HG03354 (cell line): ENCODE data around the gene PCDHGA5.
A peak's percentile ranks its signal among the peaks of the same experiment; 100 is the strongest.
"Not testable (repeated sequence)": the region's sequence is repeated elsewhere in the genome, so short reads cannot be mapped to it uniquely, and the experiment has no call there.

Experiments used
- ATAC-seq: cut with Tn5 transposase; IDR thresholded peaks from one replicate; pipeline ENCODE4 v1.9.1; 2021; ENCODE audit warnings: mild to moderate bottlenecking; ENCODE audit not compliant: unreplicated experiment, poor library complexity, severe bottlenecking

The PCDHGA5 gene

DNA sequence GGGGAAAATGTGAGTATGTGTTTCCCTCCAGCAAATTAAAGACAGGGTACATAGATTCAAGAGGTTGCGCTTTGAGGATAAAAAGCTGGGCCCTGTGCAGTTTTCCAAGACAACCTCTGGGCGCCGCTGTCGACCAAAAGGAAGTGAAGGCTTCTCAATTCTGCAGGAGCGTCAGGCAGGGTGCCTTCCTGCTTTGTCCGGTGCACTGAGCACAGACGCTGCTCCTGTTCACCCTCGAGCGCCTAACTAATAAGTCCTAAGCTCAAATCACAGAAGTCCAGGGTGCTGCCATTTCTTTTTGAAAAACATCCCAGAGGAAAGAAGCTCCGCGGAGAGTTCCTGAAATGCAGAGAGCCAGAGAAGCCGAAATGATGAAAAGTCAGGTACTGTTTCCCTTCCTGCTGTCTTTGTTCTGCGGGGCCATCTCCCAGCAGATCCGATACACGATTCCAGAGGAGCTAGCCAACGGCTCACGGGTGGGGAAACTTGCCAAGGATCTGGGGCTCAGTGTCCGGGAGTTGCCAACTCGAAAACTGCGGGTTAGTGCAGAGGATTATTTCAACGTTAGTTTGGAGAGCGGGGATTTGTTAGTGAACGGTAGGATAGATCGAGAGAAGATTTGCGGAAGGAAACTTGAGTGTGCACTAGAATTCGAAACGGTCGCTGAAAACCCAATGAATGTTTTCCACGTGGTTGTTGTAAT is 13.9 kb upstream of the PCDHGA5 start, which contains the start of gene PCDHGB1:
TSS of gene PCDHGB1 (plus strand) at position 183 of the 703 bp plus-strand sequence. CDS start at position 345, 162 bp downstream.
- ATAC-seq = no peak

DNA sequence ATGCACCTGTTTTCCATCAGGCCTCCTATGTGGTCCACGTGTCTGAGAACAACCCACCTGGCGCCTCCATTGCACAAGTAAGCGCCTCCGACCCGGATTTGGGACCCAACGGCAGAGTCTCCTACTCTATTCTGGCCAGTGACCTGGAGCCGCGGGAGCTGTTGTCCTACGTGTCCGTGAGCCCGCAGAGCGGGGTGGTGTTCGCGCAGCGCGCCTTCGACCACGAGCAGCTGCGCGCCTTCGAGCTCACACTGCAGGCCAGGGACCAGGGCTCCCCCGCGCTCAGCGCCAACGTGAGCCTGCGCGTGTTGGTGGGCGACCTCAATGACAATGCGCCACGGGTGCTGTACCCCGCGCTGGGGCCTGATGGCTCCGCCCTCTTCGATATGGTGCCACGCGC is 12.4 kb upstream of the PCDHGA5 start:
- ATAC-seq = no peak

DNA sequence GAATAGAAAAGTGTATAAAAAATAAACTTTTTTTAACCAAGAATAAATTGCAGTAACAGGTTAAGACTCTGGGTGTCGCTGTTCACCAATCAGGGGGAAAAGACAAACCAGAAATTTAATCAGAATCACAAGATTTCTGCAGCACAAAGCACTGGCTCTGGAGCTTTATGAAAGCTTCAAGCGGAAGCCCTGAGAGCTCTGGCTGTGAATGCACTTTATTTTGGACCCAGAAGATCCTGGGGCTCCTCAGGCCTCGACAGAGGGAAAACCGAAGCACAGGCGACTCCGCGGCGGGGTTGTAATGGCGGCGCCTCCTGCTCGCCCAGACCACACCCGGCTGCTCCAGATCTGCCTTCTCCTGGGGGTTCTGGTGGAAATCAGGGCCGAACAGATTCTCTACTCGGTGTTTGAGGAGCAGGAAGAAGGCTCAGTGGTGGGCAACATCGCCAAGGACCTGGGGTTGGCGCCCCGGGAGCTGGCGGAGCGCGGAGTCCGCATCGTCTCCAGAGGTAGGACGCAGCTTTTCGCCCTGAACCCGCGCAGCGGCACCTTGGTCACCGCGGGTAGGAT is 9.0 kb upstream of the PCDHGA5 start, which contains the start of gene PCDHGA4:
TSS of gene PCDHGA4 (plus strand) at position 122 of the 570 bp plus-strand sequence. CDS start at position 209, 87 bp downstream.
- ATAC-seq = no peak

DNA sequence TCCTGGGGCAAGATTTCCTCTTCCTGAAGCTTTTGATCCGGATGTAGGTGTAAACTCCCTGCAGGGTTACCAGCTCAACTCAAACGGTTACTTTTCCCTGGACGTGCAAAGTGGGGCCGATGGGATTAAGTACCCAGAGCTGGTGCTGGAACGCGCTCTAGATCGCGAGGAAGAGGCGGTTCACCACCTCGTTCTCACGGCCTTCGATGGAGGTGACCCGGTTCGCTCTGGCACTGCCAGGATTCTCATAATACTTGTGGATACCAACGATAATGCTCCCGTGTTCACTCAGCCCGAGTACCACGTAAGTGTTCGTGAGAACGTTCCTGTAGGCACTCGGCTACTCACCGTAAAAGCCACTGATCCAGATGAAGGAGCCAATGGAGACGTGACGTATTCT is 8.3 kb upstream of the PCDHGA5 start:
- ATAC-seq = no peak

DNA sequence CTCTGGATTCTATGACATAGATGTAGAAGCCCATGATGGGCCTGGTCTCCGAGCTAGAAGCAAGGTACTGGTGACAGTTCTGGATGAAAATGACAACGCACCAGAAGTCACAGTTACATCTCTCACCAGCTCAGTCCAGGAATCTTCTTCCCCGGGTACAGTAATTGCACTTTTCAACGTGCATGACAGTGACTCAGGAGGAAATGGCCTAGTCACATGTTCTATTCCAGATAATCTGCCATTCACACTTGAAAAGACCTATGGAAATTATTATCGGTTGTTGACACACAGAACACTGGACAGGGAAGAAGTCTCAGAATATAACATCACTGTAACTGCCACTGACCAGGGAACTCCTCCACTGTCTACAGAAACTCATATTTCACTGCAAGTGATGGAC is 7.8 kb upstream of the PCDHGA5 start:
- ATAC-seq = no peak

DNA sequence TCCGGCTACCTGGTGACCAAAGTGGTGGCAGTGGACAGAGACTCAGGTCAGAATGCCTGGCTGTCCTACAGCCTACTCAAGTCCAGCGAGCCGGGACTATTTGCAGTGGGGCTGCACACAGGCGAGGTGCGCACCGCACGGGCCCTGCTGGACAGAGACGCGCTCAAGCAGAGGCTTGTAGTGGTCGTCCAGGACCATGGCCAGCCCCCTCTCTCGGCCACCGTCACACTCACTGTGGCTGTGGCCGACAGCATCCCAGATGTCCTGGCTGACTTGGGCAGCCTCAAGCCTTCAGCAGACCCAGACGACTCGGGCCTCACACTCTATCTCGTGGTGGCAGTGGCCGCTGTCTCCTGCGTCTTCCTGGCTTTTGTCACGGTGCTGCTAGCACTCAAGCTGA is 7.0 kb upstream of the PCDHGA5 start:
- no peak for ATAC-seq

DNA sequence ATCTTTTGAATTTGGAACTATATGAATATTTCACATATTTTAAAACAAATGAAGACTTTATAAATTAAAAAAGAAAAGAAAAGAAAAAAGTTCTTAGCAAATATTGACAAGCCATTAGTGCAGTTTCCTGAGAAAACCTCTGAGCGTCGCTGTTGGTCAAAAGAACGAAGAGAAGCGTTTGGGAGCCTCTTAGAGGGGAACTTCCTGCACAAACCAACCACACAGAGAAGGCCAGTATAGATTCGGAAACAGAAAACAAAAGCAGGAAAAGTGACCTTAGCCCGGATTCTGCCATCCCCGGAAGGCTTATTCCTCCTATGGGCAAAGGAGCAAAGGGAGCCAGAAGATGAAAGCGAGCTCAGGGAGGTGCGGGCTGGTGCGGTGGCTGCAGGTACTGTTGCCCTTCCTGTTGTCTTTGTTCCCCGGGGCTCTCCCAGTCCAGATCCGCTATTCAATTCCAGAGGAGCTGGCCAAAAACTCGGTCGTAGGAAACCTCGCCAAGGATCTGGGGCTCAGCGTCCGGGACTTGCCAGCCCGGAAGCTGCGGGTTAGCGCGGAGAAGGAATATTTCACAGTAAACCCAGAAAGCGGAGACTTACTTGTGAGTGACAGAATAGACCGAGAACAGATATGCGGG is 4.1 kb upstream of the PCDHGA5 start, which contains the start of gene PCDHGB2:
TSS of gene PCDHGB2 (plus strand) at position 205 of the 637 bp plus-strand sequence. CDS start at position 347, 142 bp downstream.
- ATAC-seq = peak; percentile 65

DNA sequence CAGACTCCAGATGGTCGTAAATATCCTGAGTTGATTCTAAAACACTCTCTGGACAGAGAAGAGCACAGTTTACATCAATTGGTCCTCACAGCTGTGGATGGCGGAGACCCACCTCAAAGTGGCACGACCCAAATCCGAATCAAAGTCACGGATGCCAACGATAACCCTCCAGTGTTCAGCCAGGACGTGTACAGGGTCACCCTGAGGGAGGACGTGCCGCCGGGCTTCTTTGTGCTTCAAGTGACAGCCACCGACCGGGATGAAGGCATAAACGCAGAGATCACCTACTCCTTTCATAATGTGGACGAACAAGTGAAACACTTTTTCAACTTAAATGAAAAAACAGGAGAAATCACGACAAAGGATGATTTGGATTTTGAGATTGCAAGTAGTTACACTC is 3.3 kb upstream of the PCDHGA5 start:
- no peak for ATAC-seq

DNA sequence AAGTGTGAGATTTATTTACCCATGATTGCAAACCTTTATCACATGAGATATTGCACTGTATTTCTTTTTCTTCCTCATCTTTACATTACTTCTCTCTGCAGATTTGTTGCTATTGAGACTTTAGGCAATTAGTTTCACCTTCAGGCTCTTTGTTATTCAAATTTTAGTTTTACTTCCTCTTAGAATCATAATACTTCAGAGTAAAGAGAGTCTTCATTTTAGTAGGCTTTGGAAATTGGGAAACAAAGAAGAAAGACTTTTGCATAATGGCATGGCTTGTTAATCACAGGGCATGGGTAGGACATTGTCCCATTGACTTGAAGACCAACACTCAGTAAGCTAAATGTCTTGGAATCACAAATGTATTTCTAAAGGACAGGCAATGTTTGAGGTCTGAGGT is 1.2 kb upstream of the PCDHGA5 start:
- no peak for ATAC-seq

DNA sequence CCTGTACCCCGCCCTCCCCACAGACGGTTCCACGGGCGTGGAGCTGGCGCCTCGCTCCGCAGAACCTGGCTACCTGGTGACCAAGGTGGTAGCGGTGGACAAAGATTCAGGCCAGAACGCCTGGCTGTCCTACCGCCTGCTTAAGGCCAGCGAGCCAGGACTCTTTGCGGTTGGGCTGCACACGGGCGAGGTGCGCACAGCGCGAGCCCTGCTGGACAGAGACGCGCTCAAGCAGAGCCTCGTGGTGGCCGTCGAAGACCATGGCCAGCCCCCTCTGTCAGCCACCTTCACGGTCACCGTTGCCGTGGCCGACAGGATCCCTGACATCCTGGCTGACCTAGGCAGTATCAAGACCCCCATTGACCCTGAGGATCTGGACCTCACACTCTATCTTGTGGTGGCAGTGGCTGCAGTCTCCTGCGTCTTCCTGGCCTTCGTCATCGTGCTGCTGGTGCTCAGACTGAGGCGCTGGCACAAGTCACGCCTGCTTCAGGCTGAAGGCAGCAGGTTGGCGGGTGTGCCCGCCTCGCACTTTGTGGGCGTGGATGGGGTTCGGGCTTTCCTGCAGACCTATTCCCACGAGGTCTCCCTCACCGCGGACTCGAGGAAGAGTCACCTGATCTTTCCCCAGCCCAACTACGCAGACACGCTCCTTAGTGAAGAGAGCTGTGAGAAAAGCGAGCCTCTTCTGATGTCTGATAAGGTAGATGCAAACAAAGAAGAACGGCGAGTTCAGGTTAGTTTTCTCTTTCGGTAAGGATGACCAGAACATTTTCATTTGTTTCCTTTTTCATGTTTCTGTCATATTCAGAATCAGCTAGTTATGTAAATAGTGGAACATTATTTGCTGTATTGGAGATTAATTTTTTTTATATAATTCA is 2.3 kb downstream of the PCDHGA5 start:
- no peak for ATAC-seq

DNA sequence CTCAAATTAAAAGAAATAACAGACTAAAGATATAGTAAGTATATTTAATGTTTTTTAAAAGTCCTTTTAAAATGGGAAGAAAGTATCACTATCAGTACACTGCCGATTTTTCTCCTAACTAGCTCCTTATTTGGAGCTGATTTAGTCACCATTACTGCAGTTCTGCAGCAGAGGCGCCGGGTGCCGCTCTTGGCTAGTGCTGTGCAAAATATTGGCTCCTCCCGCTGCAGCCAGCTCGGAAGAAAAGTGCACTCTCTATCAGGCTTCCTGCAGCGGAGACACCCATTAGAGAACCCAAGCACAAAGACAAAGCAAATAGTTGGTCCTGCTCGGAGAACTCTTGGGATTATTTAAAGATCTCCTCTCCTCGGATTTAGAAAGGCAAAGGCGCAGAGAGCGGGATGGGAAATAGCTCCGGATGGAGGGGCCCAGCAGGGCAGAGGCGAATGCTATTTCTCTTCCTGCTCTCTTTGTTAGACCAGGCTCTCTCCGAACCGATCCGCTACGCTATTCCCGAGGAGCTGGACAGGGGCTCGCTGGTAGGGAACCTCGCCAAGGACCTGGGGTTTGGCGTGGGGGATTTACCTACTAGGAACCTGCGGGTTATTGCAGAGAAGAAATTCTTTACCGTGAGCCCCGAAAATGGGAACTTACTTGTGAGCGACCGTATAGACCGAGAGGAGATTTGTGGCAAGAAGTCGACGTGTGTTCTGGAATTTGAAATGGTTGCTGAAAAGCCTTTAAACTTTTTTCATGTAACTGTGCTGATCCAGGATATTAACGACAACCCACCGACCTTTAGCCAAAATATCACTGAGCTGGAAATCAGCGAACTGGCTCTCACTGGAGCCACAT is 6.3 kb downstream of the PCDHGA5 start, which contains the start of gene PCDHGB3:
TSS of gene PCDHGB3 (plus strand) at position 249 of the 855 bp plus-strand sequence. CDS start at position 402, 153 bp downstream.
- peak; percentile 69 for ATAC-seq

DNA sequence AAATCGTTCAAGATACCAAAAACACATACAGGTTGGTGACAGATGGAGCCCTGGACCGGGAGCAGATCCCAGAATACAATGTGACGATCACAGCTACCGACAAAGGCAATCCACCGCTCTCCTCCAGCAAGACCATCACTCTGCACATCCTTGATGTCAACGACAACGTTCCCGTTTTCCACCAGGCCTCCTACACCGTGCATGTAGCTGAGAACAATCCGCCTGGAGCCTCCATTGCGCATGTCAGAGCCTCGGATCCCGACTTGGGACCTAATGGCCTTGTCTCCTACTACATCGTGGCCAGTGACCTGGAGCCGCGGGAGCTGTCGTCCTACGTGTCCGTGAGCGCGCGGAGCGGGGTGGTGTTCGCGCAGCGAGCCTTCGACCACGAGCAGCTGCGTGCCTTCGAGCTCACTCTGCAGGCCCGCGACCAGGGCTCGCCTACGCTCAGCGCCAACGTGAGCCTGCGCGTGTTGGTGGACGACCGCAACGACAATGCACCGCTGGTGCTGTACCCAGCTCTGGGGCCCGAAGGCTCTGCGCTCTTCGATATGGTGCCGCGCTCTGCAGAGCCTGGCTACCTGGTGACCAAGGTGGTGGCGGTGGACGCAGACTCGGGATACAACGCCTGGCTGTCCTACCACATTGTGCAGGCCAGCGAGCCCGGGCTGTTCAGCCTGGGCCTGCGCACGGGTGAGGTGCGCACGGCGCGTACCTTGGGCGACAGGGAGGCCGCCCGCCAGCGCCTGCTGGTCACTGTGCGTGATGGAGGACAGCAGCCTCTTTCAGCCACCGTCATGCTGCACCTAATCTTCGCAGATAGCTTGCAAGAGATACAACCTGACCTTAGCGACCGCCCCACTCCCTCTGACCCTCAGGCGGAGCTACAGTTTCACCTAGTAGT is 7.9 kb downstream of the PCDHGA5 start:
- no peak for ATAC-seq

DNA sequence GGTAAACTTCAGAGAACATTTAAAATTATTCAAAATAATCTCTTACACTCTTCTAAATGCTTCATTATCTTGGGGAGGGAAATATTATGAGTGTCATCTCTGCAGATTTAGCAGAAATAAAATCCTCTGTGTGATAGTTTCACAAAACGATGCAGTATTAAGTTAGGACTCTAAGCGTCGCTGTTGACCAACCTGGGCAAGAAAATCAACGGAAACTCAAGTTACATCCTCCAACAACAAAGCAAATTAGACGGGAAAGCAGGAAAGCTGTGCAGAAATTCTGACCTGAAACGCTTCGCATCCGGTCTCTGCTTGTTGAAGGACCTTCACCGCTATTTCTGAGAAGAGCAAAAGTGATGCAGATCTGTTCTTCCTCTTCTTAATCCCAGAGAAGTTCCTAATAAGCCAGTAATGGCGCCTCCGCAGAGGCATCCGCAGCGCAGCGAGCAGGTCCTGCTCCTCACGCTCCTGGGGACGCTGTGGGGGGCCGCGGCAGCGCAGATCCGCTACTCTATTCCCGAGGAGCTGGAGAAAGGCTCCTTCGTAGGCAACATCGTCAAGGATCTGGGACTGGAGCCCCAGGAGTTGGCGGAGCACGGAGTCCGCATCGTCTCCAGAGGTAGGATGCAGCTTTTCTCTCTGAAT is 9.8 kb downstream of the PCDHGA5 start, which contains the start of gene PCDHGA6:
TSS of gene PCDHGA6 (plus strand) at position 219 of the 645 bp plus-strand sequence. CDS start at position 412, 193 bp downstream.
- no peak for ATAC-seq

DNA sequence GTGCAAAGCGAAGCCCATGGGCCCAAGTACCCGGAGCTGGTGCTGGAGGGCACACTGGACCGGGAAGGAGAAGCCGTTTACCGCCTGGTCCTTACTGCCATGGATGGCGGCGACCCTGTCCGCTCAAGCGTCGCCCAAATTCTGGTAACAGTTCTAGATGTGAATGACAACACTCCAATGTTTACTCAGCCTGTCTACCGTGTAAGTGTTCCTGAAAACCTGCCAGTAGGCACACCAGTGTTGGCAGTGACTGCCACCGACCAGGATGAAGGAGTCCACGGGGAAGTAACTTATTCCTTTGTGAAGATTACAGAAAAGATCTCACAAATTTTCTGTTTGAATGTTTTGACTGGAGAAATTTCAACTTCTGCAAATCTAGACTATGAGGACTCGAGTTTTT is 10.7 kb downstream of the PCDHGA5 start:
- no peak for ATAC-seq

DNA sequence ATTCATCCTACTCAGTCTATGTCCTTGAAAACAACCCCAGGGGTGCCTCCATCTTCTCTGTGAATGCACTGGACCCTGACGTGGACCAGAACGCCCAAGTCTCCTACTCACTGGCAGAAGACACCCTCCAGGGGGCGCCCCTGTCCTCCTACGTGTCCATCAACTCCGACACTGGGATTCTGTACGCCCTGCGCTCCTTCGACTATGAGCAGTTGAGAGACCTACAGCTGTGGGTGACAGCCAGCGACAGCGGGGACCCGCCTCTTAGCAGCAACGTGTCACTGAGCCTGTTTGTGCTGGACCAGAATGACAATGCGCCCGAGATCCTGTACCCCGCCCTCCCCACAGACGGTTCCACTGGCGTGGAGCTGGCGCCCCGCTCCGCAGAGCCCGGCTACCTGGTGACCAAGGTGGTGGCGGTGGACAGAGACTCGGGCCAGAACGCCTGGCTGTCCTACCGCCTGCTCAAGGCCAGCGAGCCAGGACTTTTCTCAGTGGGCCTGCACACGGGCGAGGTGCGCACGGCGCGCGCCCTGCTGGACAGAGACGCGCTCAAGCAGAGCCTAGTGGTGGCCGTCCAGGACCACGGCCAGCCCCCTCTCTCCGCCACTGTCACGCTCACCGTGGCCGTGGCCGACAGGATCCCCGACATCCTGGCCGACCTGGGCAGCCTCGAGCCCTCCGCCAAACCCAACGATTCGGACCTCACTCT is 11.6 kb downstream of the PCDHGA5 start:
- not testable (repeated sequence) for ATAC-seq

DNA sequence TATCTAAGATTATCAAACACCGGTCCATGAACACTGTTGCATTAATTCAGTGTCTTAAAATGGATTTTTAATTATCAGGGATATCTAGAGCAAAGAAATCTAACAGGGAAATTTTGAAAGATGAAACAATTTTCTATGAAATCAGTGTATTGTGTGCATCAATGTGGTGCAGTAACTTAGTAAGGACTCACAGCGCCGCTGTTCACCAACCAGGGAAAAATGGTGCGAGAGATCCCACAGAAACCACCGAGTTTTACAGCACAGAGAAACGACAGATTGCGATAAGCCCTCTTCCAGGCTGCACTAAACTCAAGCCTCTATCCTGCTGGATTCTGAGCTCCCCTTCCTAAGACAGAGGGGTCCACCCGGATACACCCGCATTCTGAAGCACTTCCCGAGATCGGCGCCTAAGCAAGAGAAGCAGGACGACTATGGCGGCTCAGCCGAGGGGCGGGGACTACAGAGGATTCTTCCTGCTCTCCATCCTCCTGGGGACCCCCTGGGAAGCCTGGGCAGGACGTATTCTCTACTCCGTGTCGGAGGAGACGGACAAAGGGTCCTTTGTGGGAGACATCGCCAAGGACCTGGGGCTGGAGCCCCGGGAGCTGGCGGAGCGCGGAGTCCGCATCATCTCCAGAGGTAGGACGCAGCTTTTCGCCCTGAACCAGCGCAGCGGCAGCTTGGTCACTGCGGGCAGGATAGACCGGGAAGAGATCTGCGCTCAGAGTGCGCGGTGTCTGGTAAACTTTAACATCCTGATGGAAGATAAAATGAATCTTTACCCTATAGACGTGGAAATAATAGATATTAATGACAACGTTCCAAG is 18.7 kb downstream of the PCDHGA5 start, which contains the start of gene PCDHGA7:
TSS of gene PCDHGA7 (plus strand) at position 274 of the 826 bp plus-strand sequence. CDS start at position 432, 158 bp downstream.
- no peak for ATAC-seq
